Mucosa of descending colon (tissue), 3 donors: Measurements from ENCODE around the gene NUAK1. TPM values are rescaled to one million over a fixed set of nuclear protein-coding genes. Genes with fewer than 3 reads are reported as not detected.

ENCODE experiments used
- ATAC-seq: fragments of 200-7000 bp; cut with Tn5 transposase; one replicate; pipeline ENCODE4 v1.9.1; 2020; ENCODE audit warnings: mild to moderate bottlenecking, moderate library complexity
- DNase-seq, 3 donors: peaks; one replicate each; pipeline ENCODE4 v3.0.0-alpha.2; 2020
- H3K36me3 ChIP-seq: fragments of 200-600 bp; one replicate; pipeline ENCODE4 v1.8.0; 2021; ENCODE audit warnings: low read depth, mild to moderate bottlenecking
- H3K4me1 ChIP-seq: fragments of 200-600 bp; one replicate; pipeline ENCODE4 v1.8.0; 2021; ENCODE audit warnings: low read depth, mild to moderate bottlenecking
- H3K4me3 ChIP-seq: fragments of 200-600 bp; one replicate; pipeline ENCODE4 v1.8.0; 2021; ENCODE audit warnings: mild to moderate bottlenecking
- H3K9me3 ChIP-seq: fragments of 200-600 bp; one replicate; pipeline ENCODE4 v1.8.0; 2021; ENCODE audit warnings: mild to moderate bottlenecking
- intact Hi-C, 2 donors: fragments of 100-400 bp; cut with DNase I in 1 of 2; cut with micrococcal nuclease in 1 of 2; formaldehyde crosslinking; loops; one replicate each; pipeline versions ENCODE4 v1.11.0 to v1.11.1; 2022; cut with DNase I, micrococcal nuclease
- total RNA-seq, 3 donors: library from RNA; stranded (reverse); fragmentation: NEBNext Ultra II Directional in 2 of 3; extraction: Animal tissue kit (Norgen Biotek cat#: 25700) in 2 of 3; gene quantifications; one replicate each; pipeline versions ENCODE4 v1.2.1 to v1.2.4, GENCODE V29; 2021 to 2023
- TF ChIP-seq, protein P1 (sequence below): fragments of 200-600 bp; IDR thresholded peaks from one replicate; pipeline ENCODE4 v1.8.0; 2022; ENCODE audit warnings: antibody characterized with exemption, mild to moderate bottlenecking
- donor health status: DM: no; HTN: no; CAD: no; lungs with moderate emphysema.
- donor health status: DM: no; HTN: no; CAD: no.
- donor health status: DM: no; HTN: yes; CAD: no.

The NUAK1 gene
- total RNA-seq, 3 donors from 2014 or later, result 4.9 to 6.8 (median 5.4) TPM

DNA sequence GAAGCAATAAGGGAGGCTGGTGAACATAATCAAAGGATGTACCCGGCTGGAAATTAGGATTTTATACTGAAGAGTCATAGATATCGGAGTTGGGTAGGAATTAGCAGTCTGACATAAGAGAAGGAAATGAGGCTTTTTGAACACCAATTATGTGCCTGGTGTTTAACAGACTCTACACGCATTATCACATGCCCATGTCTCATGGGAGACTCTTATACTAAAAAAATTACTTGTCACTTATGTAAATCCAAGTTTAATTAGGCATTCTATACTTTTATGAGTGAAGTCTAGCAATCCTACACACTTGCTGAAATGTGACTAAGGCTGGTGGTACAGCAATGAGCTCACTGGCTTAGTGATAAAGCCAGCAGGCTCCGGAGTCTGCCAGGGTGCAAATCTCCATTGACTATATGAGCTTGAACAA lies 93.5 kb downstream of the NUAK1 start:
- DNase-seq (no peak), ATAC-seq (no peak)
- Histone ChIP-seq H3K36me3 (no peaks in the 10 kb centered on the region), H3K4me3 (no peak overlapping the region), H3K4me1 (no peaks in the 10 kb centered on the region), H3K9me3 (no peaks in the 10 kb centered on the region)
- intact Hi-C loops, result no loop called here
- TF ChIP-seq, protein P1, sequence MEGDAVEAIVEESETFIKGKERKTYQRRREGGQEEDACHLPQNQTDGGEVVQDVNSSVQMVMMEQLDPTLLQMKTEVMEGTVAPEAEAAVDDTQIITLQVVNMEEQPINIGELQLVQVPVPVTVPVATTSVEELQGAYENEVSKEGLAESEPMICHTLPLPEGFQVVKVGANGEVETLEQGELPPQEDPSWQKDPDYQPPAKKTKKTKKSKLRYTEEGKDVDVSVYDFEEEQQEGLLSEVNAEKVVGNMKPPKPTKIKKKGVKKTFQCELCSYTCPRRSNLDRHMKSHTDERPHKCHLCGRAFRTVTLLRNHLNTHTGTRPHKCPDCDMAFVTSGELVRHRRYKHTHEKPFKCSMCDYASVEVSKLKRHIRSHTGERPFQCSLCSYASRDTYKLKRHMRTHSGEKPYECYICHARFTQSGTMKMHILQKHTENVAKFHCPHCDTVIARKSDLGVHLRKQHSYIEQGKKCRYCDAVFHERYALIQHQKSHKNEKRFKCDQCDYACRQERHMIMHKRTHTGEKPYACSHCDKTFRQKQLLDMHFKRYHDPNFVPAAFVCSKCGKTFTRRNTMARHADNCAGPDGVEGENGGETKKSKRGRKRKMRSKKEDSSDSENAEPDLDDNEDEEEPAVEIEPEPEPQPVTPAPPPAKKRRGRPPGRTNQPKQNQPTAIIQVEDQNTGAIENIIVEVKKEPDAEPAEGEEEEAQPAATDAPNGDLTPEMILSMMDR, result no peak

DNA sequence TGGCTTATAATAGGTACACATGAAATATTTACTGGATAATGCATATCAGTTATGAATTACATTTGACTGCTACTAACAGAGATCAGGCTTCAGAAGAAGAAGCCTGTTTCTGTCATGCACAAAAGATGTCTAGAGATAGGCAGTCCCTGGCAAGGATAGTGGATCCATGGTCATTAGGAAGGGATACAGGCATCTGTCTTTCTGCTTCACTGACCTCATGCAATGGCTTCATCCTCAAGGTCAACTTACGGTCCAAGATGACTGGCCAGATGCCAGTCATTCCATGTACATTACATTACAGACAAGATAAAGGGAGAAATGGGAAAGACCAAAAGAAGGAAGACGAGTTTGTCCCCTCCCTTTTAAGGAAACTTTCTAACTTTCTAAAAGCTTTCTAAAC lies 94.0 kb downstream of the NUAK1 start:
- H3K4me3 ChIP-seq, result no peak overlapping the region
- DNase-seq (no peak), ATAC-seq (no peak)
- intact Hi-C loops, result no loop called here
- H3K36me3 ChIP-seq, result no peaks in the 10 kb centered on the region
- TF ChIP-seq, protein P1, result no peak
- H3K9me3 ChIP-seq, result no peaks in the 10 kb centered on the region
- H3K4me1 ChIP-seq, result no peaks in the 10 kb centered on the region

DNA sequence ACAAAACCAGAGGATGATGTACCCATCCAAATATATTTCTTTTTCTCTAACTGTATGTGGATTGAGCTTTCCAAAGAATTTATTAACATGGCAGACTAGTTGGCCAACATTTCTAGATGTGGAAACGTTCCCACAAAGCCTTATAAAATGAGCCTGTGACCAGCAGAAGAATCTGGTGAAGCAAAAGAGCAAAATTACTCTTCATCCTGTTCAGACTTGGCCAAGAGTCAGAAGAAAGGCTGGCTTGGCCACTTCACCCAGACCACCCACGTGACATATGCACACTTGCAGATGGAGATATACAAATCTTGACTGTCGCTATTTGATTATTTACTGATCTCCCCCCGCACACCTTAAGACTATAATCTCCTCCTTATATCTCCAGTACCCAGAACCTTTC lies 96.7 kb downstream of the NUAK1 start:
- ATAC-seq (no peak), DNase-seq (no peak)
- no peak overlapping the region for H3K4me3 ChIP-seq
- no peaks in the 10 kb centered on the region for H3K9me3 ChIP-seq
- intact Hi-C loops, result no loop called here
- TF ChIP-seq, protein P1, result no peak
- H3K36me3 ChIP-seq, result no peaks in the 10 kb centered on the region
- no peaks in the 10 kb centered on the region for H3K4me1 ChIP-seq

DNA sequence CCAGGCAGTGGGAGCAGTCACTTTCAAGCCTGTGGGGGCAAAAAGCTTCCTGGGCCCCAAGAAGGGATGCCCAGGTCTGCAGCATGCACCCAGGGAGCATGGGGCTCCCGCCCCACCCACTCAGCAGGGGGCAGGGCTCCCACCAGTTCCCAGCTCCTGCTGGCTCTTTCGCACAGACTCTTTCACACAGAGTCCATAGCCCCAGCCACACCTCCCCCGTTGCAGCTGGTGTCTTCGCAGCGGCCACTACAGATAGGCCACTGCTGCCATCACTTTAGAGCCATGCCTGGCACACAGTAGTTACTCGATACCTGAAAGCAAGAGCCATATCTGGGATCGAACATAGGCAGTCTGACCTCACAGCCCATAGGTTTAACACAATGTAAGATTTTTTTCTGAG lies 98.2 kb downstream of the NUAK1 start:
- no peak overlapping the region for H3K4me3 ChIP-seq
- intact Hi-C loops, result no loop called here
- H3K9me3 ChIP-seq, result no peaks in the 10 kb centered on the region
- no peaks in the 10 kb centered on the region for H3K36me3 ChIP-seq
- DNase-seq (no peak), ATAC-seq (no peak)
- TF ChIP-seq, protein P1, result no peak
- no peaks in the 10 kb centered on the region for H3K4me1 ChIP-seq

DNA sequence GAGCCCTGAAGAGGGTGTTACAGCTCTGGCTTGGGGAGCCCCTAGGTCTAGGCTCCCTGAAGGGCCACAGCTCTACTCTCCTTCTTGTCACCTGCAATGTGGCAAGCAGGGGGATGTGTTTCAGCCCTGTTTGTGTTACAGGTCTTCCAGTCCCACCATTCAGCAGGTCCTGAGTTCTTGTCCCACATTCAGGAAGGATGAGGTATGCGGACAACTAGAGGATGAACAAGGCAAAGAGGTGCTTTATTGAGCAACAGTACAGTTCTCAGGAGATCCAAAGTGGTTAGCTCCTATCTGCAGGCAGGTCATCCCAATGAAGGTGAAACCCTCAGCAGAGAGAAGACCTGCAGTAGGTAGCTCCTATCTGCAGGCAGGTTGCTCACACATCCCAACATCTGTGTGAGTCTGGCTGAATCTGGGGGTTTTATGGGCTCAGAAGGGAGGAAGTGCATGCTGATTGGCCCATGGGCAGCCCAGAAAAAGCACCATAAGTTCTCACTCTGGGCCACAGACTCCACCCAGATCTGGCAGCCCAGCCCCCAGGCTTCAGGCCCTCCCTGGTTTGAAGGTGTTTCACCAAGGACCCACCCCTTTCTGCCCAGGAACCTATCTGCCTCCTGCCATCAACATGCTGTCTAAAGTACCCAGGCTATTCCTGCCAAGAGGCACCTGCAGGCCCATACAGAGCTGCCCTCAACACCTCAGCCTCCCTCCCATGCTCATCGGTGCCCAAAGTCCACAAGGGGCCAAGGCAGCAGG lies 98.9 kb downstream of the NUAK1 start:
- H3K36me3 ChIP-seq, result no peaks in the 10 kb centered on the region
- TF ChIP-seq, protein P1, result no peak
- H3K4me3 ChIP-seq, result no peak overlapping the region
- DNase-seq (no peak), ATAC-seq (no peak)
- intact Hi-C loops, result loop anchor here in 1 of 2 donors (10.0 kb wide), 1 partner anchor 95 kb away; the partner anchor contains the start of gene NUAK1
- H3K9me3 ChIP-seq, result no peaks in the 10 kb centered on the region
- no peaks in the 10 kb centered on the region for H3K4me1 ChIP-seq
